Mesenchymal stem cell (in vitro differentiated cells and primary cell): ENCODE measurements around the gene MBNL1.
A peak's percentile ranks its signal among the peaks of the same experiment; 100 is the strongest.
"Not testable (repeated sequence)": the region's sequence is repeated elsewhere in the genome, so short reads cannot be mapped to it uniquely, and the experiment has no call there.

Experiments
- DNase-seq: peaks from one replicate; pipeline ENCODE4 v3.0.0-alpha.2; 2013
- H2AFZ ChIP-seq: one replicate; pipeline ENCODE4 v1.6.1; 2013; ENCODE audit warnings: low read depth, mild to moderate bottlenecking, control low read depth, inconsistent platforms, low read length, moderate library complexity
- H2AK5ac ChIP-seq: 2 replicates; pipeline ENCODE4 v1.6.1; 2013; ENCODE audit warnings: low read length, moderate library complexity, mild to moderate bottlenecking, inconsistent platforms; ENCODE audit not compliant: severe bottlenecking
- H2BK120ac ChIP-seq: one replicate; pipeline ENCODE4 v1.6.1; 2013; ENCODE audit warnings: low read depth, mild to moderate bottlenecking, inconsistent platforms, low read length, moderate library complexity
- H2BK12ac ChIP-seq, 2 experiments: one replicate each; pipeline ENCODE4 v1.6.1; 2013; ENCODE audit warnings: inconsistent platforms in 2 of 2, low read length in 2 of 2, mild to moderate bottlenecking in 2 of 2, moderate library complexity in 2 of 2, control low read depth in 1 of 2
- H2BK15ac ChIP-seq: one replicate; pipeline ENCODE4 v1.6.1; 2013; ENCODE audit warnings: mild to moderate bottlenecking, low read depth, inconsistent platforms; ENCODE audit not compliant: poor library complexity, severe bottlenecking
- H2BK5ac ChIP-seq: 2 replicates; pipeline ENCODE4 v1.6.1; 2013; ENCODE audit warnings: low read depth, mild to moderate bottlenecking, low read length, control low read depth, inconsistent platforms; ENCODE audit not compliant: poor library complexity, severe bottlenecking
- H3K14ac ChIP-seq, 2 experiments: one replicate each; pipeline ENCODE4 v1.6.1; 2013; ENCODE audit warnings: inconsistent platforms in 2 of 2, low read length in 2 of 2, control low read depth in 1 of 2, mild to moderate bottlenecking in 1 of 2, moderate library complexity in 1 of 2
- H3K18ac ChIP-seq, 2 experiments: one replicate each; pipeline ENCODE4 v1.6.1; 2013; ENCODE audit warnings: inconsistent platforms in 2 of 2, low read length in 2 of 2, control low read depth in 1 of 2, low read depth in 1 of 2, mild to moderate bottlenecking in 1 of 2
- H3K23ac ChIP-seq, 2 experiments: one replicate each; pipeline ENCODE4 v1.6.1; 2013; ENCODE audit warnings: inconsistent platforms in 2 of 2, low read length in 2 of 2, mild to moderate bottlenecking in 2 of 2, moderate library complexity in 2 of 2, control low read depth in 1 of 2
- H3K27ac ChIP-seq: 2 replicates; pipeline ENCODE4 v1.5.1; 2013; ENCODE audit warnings: mild to moderate bottlenecking, moderate library complexity, low read length, control low read depth, inconsistent platforms; ENCODE audit not compliant: poor library complexity, severe bottlenecking
- H3K27me3 ChIP-seq, 2 experiments: 2 replicates each; pipeline versions ENCODE4 v1.6.1 to v1.7.0; 2013; ENCODE audit warnings: low read length in 2 of 2, mild to moderate bottlenecking in 2 of 2, moderate library complexity in 2 of 2, control low read depth in 1 of 2, inconsistent platforms in 1 of 2; ENCODE audit not compliant: control insufficient read depth in 1 of 2, insufficient read depth in 1 of 2
- H3K36me3 ChIP-seq, 2 experiments: 2 replicates each; pipeline versions ENCODE4 v1.6.1 to v1.7.0; 2013; ENCODE audit warnings: low read length in 2 of 2, control low read depth in 1 of 2, inconsistent platforms in 1 of 2, low read depth in 1 of 2, mild to moderate bottlenecking in 1 of 2; ENCODE audit not compliant: insufficient read depth in 2 of 2, control insufficient read depth in 1 of 2
- H3K4ac ChIP-seq, 2 experiments: one replicate each; pipeline ENCODE4 v1.6.1; 2013; ENCODE audit warnings: inconsistent platforms in 2 of 2, low read length in 2 of 2, mild to moderate bottlenecking in 2 of 2, moderate library complexity in 2 of 2, control low read depth in 1 of 2, low read depth in 1 of 2
- H3K4me1 ChIP-seq: 2 replicates; pipeline ENCODE4 v1.6.1; 2013; ENCODE audit warnings: low read depth, low read length, control low read depth; ENCODE audit not compliant: control insufficient read depth, insufficient read depth
- H3K4me2 ChIP-seq: 2 replicates; pipeline ENCODE4 v1.6.1; 2013; ENCODE audit warnings: low read length, mild to moderate bottlenecking, inconsistent platforms; ENCODE audit not compliant: poor library complexity, severe bottlenecking
- H3K4me3 ChIP-seq, 2 experiments: 2 replicates each; pipeline versions ENCODE4 v1.5.1 to v1.7.0; 2013; ENCODE audit warnings: low read length in 2 of 2, mild to moderate bottlenecking in 2 of 2, control low read depth in 1 of 2, low read depth in 1 of 2; ENCODE audit not compliant: insufficient read depth in 1 of 2
- H3K79me1 ChIP-seq: replicated peaks from 2 replicates; pipeline ENCODE4 v1.6.1; 2013; ENCODE audit warnings: mild to moderate bottlenecking, control low read depth, low read length, inconsistent platforms; ENCODE audit not compliant: poor library complexity, severe bottlenecking
- H3K9ac ChIP-seq: 2 replicates; pipeline ENCODE4 v1.7.0; 2013; ENCODE audit warnings: mild to moderate bottlenecking, low read length, moderate library complexity
- H3K9me3 ChIP-seq: 2 replicates; pipeline ENCODE4 v1.7.0; 2013; ENCODE audit warnings: mild to moderate bottlenecking, low read length; ENCODE audit not compliant: control insufficient read depth
- H4K8ac ChIP-seq: one replicate; pipeline ENCODE4 v1.6.1; 2013; ENCODE audit warnings: inconsistent platforms, mild to moderate bottlenecking, low read length, moderate library complexity
- H4K91ac ChIP-seq: one replicate; pipeline ENCODE4 v1.6.1; 2013; ENCODE audit warnings: mild to moderate bottlenecking, low read length, inconsistent platforms
- WGBS: methylation state at CpG from one replicate; pipeline ENCODE4 v1.1.7; 2013; ENCODE audit warnings: mixed read lengths; 5-methylcytosine and 5-hydroxymethylcytosine counted together

MBNL1 gene

GRCh38 chr3:152397348-152397747 lies 128.6 kb downstream of the MBNL1 start:
- H3K27me3 ChIP-seq, H2BK5ac ChIP-seq, H4K91ac ChIP-seq, H3K79me1 ChIP-seq, H3K27ac ChIP-seq, H2BK120ac ChIP-seq, H3K4me1 ChIP-seq, H4K8ac ChIP-seq, H2AK5ac ChIP-seq, H2BK15ac ChIP-seq, H3K4me2 ChIP-seq, H3K4ac ChIP-seq, H3K14ac ChIP-seq, H3K23ac ChIP-seq, H3K4me3 ChIP-seq, H3K9ac ChIP-seq, H3K9me3 ChIP-seq, H2AFZ ChIP-seq, DNase-seq: not testable (repeated sequence)
- H3K18ac ChIP-seq, result peak overlapping the region in 1 of 2 experiments; percentile 21
- WGBS, result no CpG with 5 or more reads among the region's 2 CpGs
- peaks cover 4 to 22% of the 10 kb centered on the region in 2 experiments for H3K36me3 ChIP-seq
- H2BK12ac ChIP-seq, result peak overlapping the region in 1 of 2 experiments; percentile 54

GRCh38 chr3:152398495-152398894 lies 129.8 kb downstream of the MBNL1 start:
- Histone ChIP-seq H3K36me3 (peaks cover 4 to 19% of the 10 kb centered on the region in 2 experiments), H3K18ac (no peak overlapping the region), H2BK15ac (no peak overlapping the region), H3K27me3 (no peaks in the 10 kb centered on the region), H3K79me1 (peaks cover 5% of the 10 kb centered on the region), H2BK5ac (no peak overlapping the region), H3K4me2 (no peak overlapping the region), H3K14ac (no peak overlapping the region), H2AK5ac (no peak overlapping the region), H2AFZ (no peak overlapping the region), H3K4me3 (no peak overlapping the region), H3K4me1 (peaks cover 4% of the 10 kb centered on the region), H3K9ac (no peak overlapping the region), H3K9me3 (no peaks in the 10 kb centered on the region), H4K91ac (no peak overlapping the region), H2BK120ac (no peak overlapping the region), H3K4ac (no peak overlapping the region), H4K8ac (no peak overlapping the region), H3K23ac (no peak overlapping the region), H2BK12ac (no peak overlapping the region), H3K27ac (no peak overlapping the region)
- DNase-seq, result no peak

GRCh38 chr3:152399374-152399773 lies 130.6 kb downstream of the MBNL1 start:
- Histone ChIP-seq H2BK12ac (no peak overlapping the region), H3K4me1 (peaks cover 6% of the 10 kb centered on the region), H3K9ac (no peak overlapping the region), H3K18ac (no peak overlapping the region), H3K14ac (no peak overlapping the region), H3K9me3 (no peaks in the 10 kb centered on the region), H3K36me3 (peaks cover 4 to 18% of the 10 kb centered on the region in 2 experiments), H2BK120ac (no peak overlapping the region), H3K27ac (no peak overlapping the region), H3K4ac (no peak overlapping the region), H2BK15ac (no peak overlapping the region), H3K4me2 (no peak overlapping the region), H4K8ac (no peak overlapping the region), H3K4me3 (no peak overlapping the region), H2AFZ (no peak overlapping the region), H4K91ac (no peak overlapping the region), H2AK5ac (no peak overlapping the region), H3K79me1 (peaks cover 5% of the 10 kb centered on the region), H3K27me3 (no peaks in the 10 kb centered on the region), H2BK5ac (no peak overlapping the region), H3K23ac (no peak overlapping the region)
- peak; percentile 79 for DNase-seq

GRCh38 chr3:152400887-152401286 lies 132.2 kb downstream of the MBNL1 start:
- Histone ChIP-seq H3K4me1 (peaks cover 4% of the 10 kb centered on the region), H3K4me3 (no peak overlapping the region), H3K27me3 (no peaks in the 10 kb centered on the region), H2BK15ac (no peak overlapping the region), H4K91ac (no peak overlapping the region), H2BK120ac (no peak overlapping the region), H3K23ac (no peak overlapping the region), H3K36me3 (peaks cover under 1 to 8% of the 10 kb centered on the region in 2 experiments), H3K14ac (no peak overlapping the region), H3K27ac (no peak overlapping the region), H3K9ac (no peak overlapping the region), H3K18ac (no peak overlapping the region), H3K79me1 (peaks cover 2% of the 10 kb centered on the region), H2BK12ac (no peak overlapping the region), H2BK5ac (no peak overlapping the region), H2AK5ac (no peak overlapping the region), H2AFZ (no peak overlapping the region), H3K9me3 (no peaks in the 10 kb centered on the region), H4K8ac (no peak overlapping the region), H3K4ac (no peak overlapping the region), H3K4me2 (no peak overlapping the region)
- peak; percentile 74 for DNase-seq
